K562 (cell line): Measurements from ENCODE around the gene GGCT. TPM values are rescaled to one million over a fixed set of nuclear protein-coding genes. Genes with fewer than 3 reads are reported as not detected.

Experiments
- ATAC-seq: fragments of 200-7000 bp; cut with Tn5 transposase; 3 replicates; pipeline ENCODE4 v1.9.1; 2020; ENCODE audit warnings: moderate library complexity
- BruUV-seq: library from RNA; stranded (reverse); fragments of 400-500 nt; replicated peaks from 2 replicates; lab custom pipeline; 2021; lab: Mats Ljungman, UMichigan
- CTCF ChIA-PET: fragments of 300-600 bp; formaldehyde crosslinking; extraction: SDS; loops from one replicate; lab custom pipeline; 2021; ENCODE audit warnings: low intra/inter-chr PET ratio; lab: Yijun Ruan, JAX
- POLR2A ChIA-PET: fragments of 300-600, 350-650 bp; sonication (Branson Sonifier 250); formaldehyde crosslinking; extraction: SDS; loops from one replicate; lab custom pipeline; 2021; ENCODE audit warnings: antibody characterized with exemption, inconsistent platforms; lab: Yijun Ruan, JAX
- DNase-seq, 4 experiments: peaks; one replicate each; pipeline versions ENCODE4 v3.0.0 to v3.0.0-alpha.2; 2011 to 2018; ENCODE audit warnings: low spot score in 3 of 4, mixed read lengths in 3 of 4; ENCODE audit errors: extremely low read depth in 1 of 4
- FAIRE-seq: peaks from 2 replicates; lab custom pipeline; 2011; peaks lifted over from hg19 to GRCh38; lab: Jason Lieb, UNC
- H2AFZ ChIP-seq: 2 replicates; pipeline ENCODE4 v1.6.0; 2011; ENCODE audit warnings: low read depth, low read length, control low read depth, inconsistent platforms
- H3K27ac ChIP-seq: fragments of 200-600 bp; 3 replicates; pipeline ENCODE4 v1.8.0; 2011; ENCODE audit warnings: low read depth, mild to moderate bottlenecking, control low read depth, inconsistent platforms, low read length, moderate library complexity, mixed read lengths; ENCODE audit errors: extremely low read depth
- H3K27me3 ChIP-seq, 2 experiments: fragments of 300-600 bp in 1 of 2; 2 replicates in 1 of 2; 3 replicates in 1 of 2; pipeline versions ENCODE4 v1.6.0 to v1.8.0; 2011; ENCODE audit warnings: inconsistent platforms in 2 of 2, low read length in 2 of 2, mild to moderate bottlenecking in 1 of 2, mixed read lengths in 1 of 2, moderate library complexity in 1 of 2; ENCODE audit not compliant: control insufficient read depth in 2 of 2, insufficient read depth in 2 of 2
- H3K36me3 ChIP-seq: fragments of 300-600 bp; 3 replicates; pipeline ENCODE4 v1.8.0; 2011; ENCODE audit warnings: mild to moderate bottlenecking, low read length, inconsistent platforms; ENCODE audit not compliant: control insufficient read depth, insufficient read depth
- H3K4me1 ChIP-seq, 2 experiments: fragments of 200-600 bp in 1 of 2; replicated peaks in 1 of 2; 2 replicates in 1 of 2; 3 replicates in 1 of 2; pipeline versions ENCODE4 v1.5.1 to v1.8.0; 2011; ENCODE audit warnings: inconsistent platforms in 2 of 2, low read length in 2 of 2, mild to moderate bottlenecking in 1 of 2, mixed read lengths in 1 of 2, moderate library complexity in 1 of 2; ENCODE audit not compliant: control insufficient read depth in 2 of 2, insufficient read depth in 2 of 2
- H3K4me2 ChIP-seq: 2 replicates; pipeline ENCODE4 v1.6.1; 2011; ENCODE audit warnings: low read length, control low read depth, inconsistent platforms, mixed read lengths; ENCODE audit not compliant: insufficient read depth
- H3K4me3 ChIP-seq: fragments of 200-600 bp; sonication (generic), shearing (Covaris generic); 2 replicates; pipeline ENCODE4 v1.5.1; 2016; ENCODE audit warnings: control low read depth, inconsistent platforms
- H3K79me2 ChIP-seq: fragments of 200-600 bp; 3 replicates; pipeline ENCODE4 v1.8.0; 2011; ENCODE audit warnings: low read length, inconsistent platforms; ENCODE audit not compliant: control insufficient read depth, insufficient read depth
- H3K9ac ChIP-seq, 2 experiments: 2 replicates each; pipeline versions ENCODE4 v1.6.0 to v1.6.1; 2011; ENCODE audit warnings: low read depth in 2 of 2, low read length in 2 of 2, control low read depth in 1 of 2, inconsistent platforms in 1 of 2, mild to moderate bottlenecking in 1 of 2, mixed read lengths in 1 of 2; ENCODE audit not compliant: insufficient read depth in 1 of 2
- H3K9me1 ChIP-seq: one replicate; pipeline ENCODE4 v1.6.0; 2011; ENCODE audit warnings: inconsistent platforms, mild to moderate bottlenecking, low read length, moderate library complexity; ENCODE audit not compliant: control insufficient read depth, insufficient read depth
- H3K9me3 ChIP-seq: replicated peaks from 2 replicates; pipeline ENCODE4 v1.5.1; 2011; ENCODE audit warnings: low read depth, low read length, inconsistent platforms; ENCODE audit not compliant: control insufficient read depth, insufficient read depth
- H4K20me1 ChIP-seq: replicated peaks from 2 replicates; pipeline ENCODE4 v1.6.1; 2011; ENCODE audit warnings: low read length, inconsistent platforms, mixed read lengths; ENCODE audit not compliant: control insufficient read depth, insufficient read depth
- C11orf30 ChIP-seq: fragments of 450-650 bp; IDR thresholded peaks from 2 replicates; pipeline ENCODE4 v1.6.1; 2016; ENCODE audit warnings: low read depth, mild to moderate bottlenecking
- FOXJ3 ChIP-seq: sonication (generic); formaldehyde crosslinking; IDR thresholded peaks from 2 replicates; pipeline ENCODE4 v1.4.0; 2020; ENCODE audit warnings: mild to moderate bottlenecking, missing genetic modification reagents
- MEF2D ChIP-seq: conservative IDR thresholded peaks from 2 replicates; pipeline ENCODE4 v1.6.1; 2016; ENCODE audit warnings: low read depth, missing genetic modification characterization, missing compliant biosample characterization
- MXD1 ChIP-seq: fragments of 250-450 bp; sonication (Bioruptor Pico); IDR thresholded peaks from 2 replicates; pipeline ENCODE4 v1.8.0; 2021; ENCODE audit warnings: borderline replicate concordance, mild to moderate bottlenecking, moderate library complexity; ENCODE audit not compliant: poor library complexity, severe bottlenecking
- SIRT6 ChIP-seq: IDR thresholded peaks from one replicate; pipeline ENCODE4 v1.6.1; 2012; ENCODE audit warnings: low read depth, mild to moderate bottlenecking, control low read depth, inconsistent platforms, low read length, moderate library complexity
- TRIM28 ChIP-seq: fragments of 450-650 bp; IDR thresholded peaks from 2 replicates; pipeline ENCODE4 v1.6.1; 2017
- ZFPM2 ChIP-seq: fragments of 250-450 bp; sonication (Bioruptor Pico); IDR thresholded peaks from 2 replicates; pipeline ENCODE4 v1.5.1; 2022; ENCODE audit warnings: mild to moderate bottlenecking
- WGBS: fragments of 100-300 bp; shearing (Covaris generic); methylation state at CpG from one replicate; pipeline ENCODE4 v1.1.6; 2016; ENCODE audit warnings: low coverage, mixed read lengths; ENCODE audit not compliant: insufficient coverage; ENCODE audit errors: missing lambda C conversion rate; 5-methylcytosine and 5-hydroxymethylcytosine counted together
- in situ Hi-C: fragments of 300-500 bp; cut with MboI; formaldehyde crosslinking; loops from 4 replicates; pipeline ENCODE4 v1.15.0; 2018; ENCODE audit warnings: inconsistent platforms, mixed read lengths
- intact Hi-C: fragments of 100-400 bp; cut with micrococcal nuclease; formaldehyde crosslinking; loops from 2 replicates; pipeline ENCODE4 v1.14.2; 2022
- polyA plus RNA-seq, 8 experiments: library from polyadenylated mRNA; depleted of rRNA in 4 of 8; stranded (reverse) in 5 of 8; unstranded in 3 of 8; fragments of >200 nt; fragmentation: Nextera tagmentation in 2 of 8; fragmentation: Illumina TruSeq in 1 of 8; extraction: Ambion mirVana in 2 of 8; extraction: Trizol in 1 of 8; gene quantifications; 2 replicates each; pipeline versions ENCODE4 v1.2.1 to v1.2.3, GENCODE V29; 2011 to 2014; ENCODE audit warnings: inconsistent platforms in 1 of 8, missing spikeins in 1 of 8
- total RNA-seq, 7 experiments: library from RNA; depleted of rRNA in 6 of 7; stranded (reverse); fragments of >200 nt in 6 of 7; fragmentation: Illumina TruSeq in 2 of 7; extraction: Trizol in 2 of 7; gene quantifications; 2 replicates each; pipeline versions ENCODE4 v1.2.1 to v1.2.3, GENCODE V29; 2011 to 2021; ENCODE audit warnings: low replicate concordance in 1 of 7
- TF ChIP-seq, protein P1 (sequence below): fragments of 450-650 bp; formaldehyde crosslinking; conservative IDR thresholded peaks from 2 replicates; pipeline ENCODE4 v1.4.0; 2022; ENCODE audit warnings: mild to moderate bottlenecking, missing genetic modification characterization

GGCT gene
- total and polyA plus RNA-seq, 9 of the 15 experiments (the other 6 are each of a cell fraction or from before 2014, with no cell fraction given) = 79.0 to 349 (median 136) TPM

GRCh38 chr7:30468041-30468440 lies 36.6 kb downstream of the GGCT start (continued):
- TF ChIP-seq FOXJ3 (no peak), MEF2D (no peak)
- TF ChIP-seq, protein P1, sequence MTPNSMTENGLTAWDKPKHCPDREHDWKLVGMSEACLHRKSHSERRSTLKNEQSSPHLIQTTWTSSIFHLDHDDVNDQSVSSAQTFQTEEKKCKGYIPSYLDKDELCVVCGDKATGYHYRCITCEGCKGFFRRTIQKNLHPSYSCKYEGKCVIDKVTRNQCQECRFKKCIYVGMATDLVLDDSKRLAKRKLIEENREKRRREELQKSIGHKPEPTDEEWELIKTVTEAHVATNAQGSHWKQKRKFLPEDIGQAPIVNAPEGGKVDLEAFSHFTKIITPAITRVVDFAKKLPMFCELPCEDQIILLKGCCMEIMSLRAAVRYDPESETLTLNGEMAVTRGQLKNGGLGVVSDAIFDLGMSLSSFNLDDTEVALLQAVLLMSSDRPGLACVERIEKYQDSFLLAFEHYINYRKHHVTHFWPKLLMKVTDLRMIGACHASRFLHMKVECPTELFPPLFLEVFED (CRISPR knock-in tag) = no peak

GRCh38 chr7:30467271-30467670 lies 37.4 kb downstream of the GGCT start:
- no peak for FAIRE-seq
- H3K79me2 ChIP-seq = no peaks in the 10 kb centered on the region
- intact Hi-C loops = loop anchor here (5.0 kb wide), 1 partner anchor 40 kb away; no protein-coding TSS in a partner anchor
- no peak for ATAC-seq
- no peaks in the 10 kb centered on the region for H3K9me3 ChIP-seq
- H3K9me1 ChIP-seq = no peaks in the 10 kb centered on the region
- H3K4me2 ChIP-seq = no peak overlapping the region
- H4K20me1 ChIP-seq = peaks cover 4% of the 10 kb centered on the region; the same call in 1 of the 2 replicates
- H2AFZ ChIP-seq = no peak overlapping the region
- H3K27ac ChIP-seq = no peak overlapping the region
- TF ChIP-seq C11orf30 (no peak), SIRT6 (no peak), TRIM28 (no peak), MXD1 (CRISPR knock-in tag) (no peak), ZFPM2 (CRISPR knock-in tag) (no peak)
- no peak overlapping the region for H3K9ac ChIP-seq
- ChIA-PET POLR2A (no interaction called here), CTCF (no interaction called here)
- H3K27me3 ChIP-seq = no peaks in the 10 kb centered on the region
- no peak for DNase-seq
- BruUV-seq = no TSS peak
- no peaks in the 10 kb centered on the region for H3K36me3 ChIP-seq
- in situ Hi-C loops = no loop called here
- peaks cover 14 to 24% of the 10 kb centered on the region in 2 experiments; a peak in 4 of 5 replicates for H3K4me1 ChIP-seq
- 32% methylated on average over 4 of the region's 4 CpGs for WGBS
- H3K4me3 ChIP-seq = no peak overlapping the region
